CD8-positive, alpha-beta memory T cell (primary cell): ENCODE data around the gene TMA7B. TPM values are rescaled to one million over a fixed set of nuclear protein-coding genes. Genes with fewer than 3 reads are reported as not detected.

ENCODE experiments used
- CTCF ChIA-PET: fragments of 350-600 bp; sonication (Branson Sonifier 250); formaldehyde crosslinking; loops from one replicate; lab custom pipeline; 2021; ENCODE audit warnings: antibody characterized with exemption; lab: Charles Lee
- POLR2A ChIA-PET: fragments of 350-600 bp; sonication (Branson Sonifier 250); formaldehyde crosslinking; loops from one replicate; lab custom pipeline; 2021; ENCODE audit warnings: antibody characterized with exemption; lab: Charles Lee
- DNase-seq, 5 donors: peaks; one replicate each; pipeline versions ENCODE4 v3.0.0 to v3.0.0-alpha.2; 2020 to 2022; ENCODE audit warnings: mixed read lengths in 1 of 5
- H3K27ac ChIP-seq: one replicate; pipeline ENCODE4 v1.7.0; 2013; ENCODE audit warnings: low read depth, mild to moderate bottlenecking, low read length, moderate library complexity
- H3K27me3 ChIP-seq: 2 replicates; pipeline ENCODE4 v1.7.0; 2013; ENCODE audit warnings: low read length, mild to moderate bottlenecking; ENCODE audit not compliant: insufficient read depth, poor library complexity, severe bottlenecking
- H3K36me3 ChIP-seq: 2 replicates; pipeline ENCODE4 v1.7.0; 2013; ENCODE audit warnings: mild to moderate bottlenecking, low read length, moderate library complexity; ENCODE audit not compliant: insufficient read depth
- H3K4me1 ChIP-seq: 2 replicates; pipeline ENCODE4 v1.7.0; 2013; ENCODE audit warnings: mild to moderate bottlenecking, low read length, moderate library complexity; ENCODE audit not compliant: insufficient read depth
- H3K4me3 ChIP-seq: 2 replicates; pipeline ENCODE4 v1.7.0; 2013; ENCODE audit warnings: mild to moderate bottlenecking, low read length
- H3K9me3 ChIP-seq: 2 replicates; pipeline ENCODE4 v1.7.0; 2013; ENCODE audit warnings: mild to moderate bottlenecking, low read length
- H3K27ac Mint-ChIP-seq, 8 donors: one replicate each; pipeline ENCODE4 v1.8.0; 2020 to 2021; ENCODE audit warnings: mixed read lengths in 8 of 8, mild to moderate bottlenecking in 6 of 8, inconsistent platforms in 3 of 8, moderate library complexity in 3 of 8
- H3K27me3 Mint-ChIP-seq, 2 donors: one replicate each; pipeline ENCODE4 v1.8.0; 2020 to 2021; ENCODE audit warnings: mixed read lengths in 2 of 2, mild to moderate bottlenecking in 1 of 2, moderate library complexity in 1 of 2
- H3K36me3 Mint-ChIP-seq, 3 donors: one replicate each; pipeline ENCODE4 v1.8.0; 2020 to 2021; ENCODE audit warnings: mixed read lengths in 3 of 3, inconsistent platforms in 1 of 3, mild to moderate bottlenecking in 1 of 3
- H3K4me1 Mint-ChIP-seq, 3 donors: one replicate each; pipeline ENCODE4 v1.8.0; 2020 to 2021; ENCODE audit warnings: mixed read lengths in 3 of 3, inconsistent platforms in 1 of 3, mild to moderate bottlenecking in 1 of 3
- H3K4me3 Mint-ChIP-seq, 7 donors: one replicate each; pipeline ENCODE4 v1.8.0; 2020 to 2021; ENCODE audit warnings: mixed read lengths in 7 of 7, mild to moderate bottlenecking in 6 of 7, moderate library complexity in 4 of 7, inconsistent platforms in 2 of 7
- H3K9me3 Mint-ChIP-seq, 5 donors: one replicate each; pipeline ENCODE4 v1.8.0; 2020 to 2022; ENCODE audit warnings: mixed read lengths in 5 of 5, mild to moderate bottlenecking in 3 of 5, moderate library complexity in 2 of 5, inconsistent platforms in 1 of 5
- polyA plus RNA-seq: library from polyadenylated mRNA; unstranded; fragments of 300-500 nt; fragmentation: Illumina TruSeq; gene quantifications from one replicate; pipeline ENCODE4 v1.2.3, GENCODE V29; 2021
- total RNA-seq, 2 experiments: library from RNA; stranded (reverse); gene quantifications; one replicate each; pipeline ENCODE4 v1.2.3, GENCODE V29; 2021

TMA7B gene
- total and polyA plus RNA-seq, 3 experiments from 2014 or later = 1.4 to 3.0 (median 2.0) TPM

DNA sequence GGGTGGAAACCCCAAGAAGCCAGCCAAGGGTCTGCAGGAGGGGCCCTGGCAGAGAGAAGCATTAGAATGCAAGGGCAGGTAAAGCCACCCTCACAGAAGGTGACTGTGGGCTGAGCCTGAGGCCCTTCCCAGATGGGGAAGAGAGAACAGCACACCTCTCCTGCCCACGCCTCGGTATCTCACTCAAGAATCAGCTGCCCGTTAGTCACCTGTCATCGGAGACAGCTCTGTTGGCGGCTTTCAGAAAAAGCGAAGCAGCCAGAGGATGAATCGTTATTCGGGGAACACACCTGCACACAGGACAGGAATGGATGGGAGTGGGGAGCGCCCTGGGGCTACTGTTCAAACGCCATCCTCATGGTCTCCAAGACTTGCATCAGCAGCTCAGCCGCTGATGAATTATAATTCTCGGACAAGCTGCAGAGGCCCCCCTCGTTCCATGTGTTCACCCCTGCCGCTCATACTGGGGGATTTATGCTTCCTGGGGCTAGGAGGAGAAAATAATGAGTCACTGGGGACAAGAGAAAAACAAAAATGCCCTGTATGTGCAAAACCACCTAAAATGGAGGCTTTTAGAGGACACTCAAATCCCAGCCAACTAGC lies 21.6 kb upstream of the TMA7B start:
- H3K4me1 ChIP-seq = peaks cover 97% of the 10 kb centered on the region

DNA sequence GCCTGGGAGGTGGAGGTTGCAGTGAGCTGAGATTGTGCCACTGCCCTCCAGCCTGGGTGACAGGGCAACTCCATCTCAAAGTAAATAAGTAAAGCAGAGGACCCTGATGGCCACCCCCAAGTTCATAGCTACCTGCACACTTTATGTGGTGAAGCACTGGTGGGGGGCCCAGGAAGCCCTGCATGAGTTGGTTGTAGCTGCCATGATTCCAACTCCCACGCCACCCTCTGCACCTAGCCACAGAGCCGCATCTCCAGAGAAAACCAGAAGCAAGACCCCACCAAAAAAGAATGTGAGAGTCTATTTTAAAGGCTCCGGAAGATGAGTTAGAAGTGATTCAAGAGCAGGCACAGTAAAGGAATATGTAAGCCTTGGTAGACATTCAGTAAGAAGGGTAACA lies 20.4 kb upstream of the TMA7B start:
- Mint-ChIP-seq H3K4me3 (peak overlapping the region; percentile 40 to 72 (median 60)), H3K36me3 (peaks cover 0 to 36% (median 8%) of the 10 kb centered on the region in 3 donors), H3K27me3 (no peaks in the 10 kb centered on the region), H3K9me3 (no peaks in the 10 kb centered on the region), H3K27ac (peak overlapping the region in 7 of 8 donors; percentile 76 to 95 (median 94)), H3K4me1 (peaks cover 94 to 98% (median 98%) of the 10 kb centered on the region in 3 donors)
- Histone ChIP-seq H3K27ac (no peak overlapping the region), H3K4me1 (peaks cover 97% of the 10 kb centered on the region), H3K4me3 (peak overlapping the region; percentile 38), H3K9me3 (no peaks in the 10 kb centered on the region), H3K27me3 (no peaks in the 10 kb centered on the region), H3K36me3 (no peaks in the 10 kb centered on the region)
- no peak for DNase-seq
- POLR2A ChIA-PET = interaction anchor here (0.6 to 1.4 kb wide), 4 partner anchors 14 to 414 kb away, joined by 3 to 12 read pairs (median 8); no protein-coding TSS in a partner anchor
- CTCF ChIA-PET = interaction anchor here (0.9 to 2.3 kb wide), 4 partner anchors 14 to 85 kb away, joined by 3 to 12 read pairs (median 5); no protein-coding TSS in a partner anchor

More for the DNA sequence above, 21.6 kb upstream of the TMA7B start:
- ChIA-PET POLR2A (interaction anchor here (0.8 to 1.3 kb wide), 3 partner anchors 10 to 39 kb away, joined by 3 read pairs; no protein-coding TSS in a partner anchor), CTCF (interaction anchor here (1.0 to 2.3 kb wide), 4 partner anchors 13 to 86 kb away, joined by 3 to 12 read pairs (median 5); no protein-coding TSS in a partner anchor)
- H3K36me3 Mint-ChIP-seq = peaks cover 0 to 33% (median 8%) of the 10 kb centered on the region in 3 donors
- H3K36me3 ChIP-seq = no peaks in the 10 kb centered on the region
- H3K4me1 Mint-ChIP-seq = peaks cover 95 to 98% (median 98%) of the 10 kb centered on the region in 3 donors
- no peaks in the 10 kb centered on the region for H3K27me3 Mint-ChIP-seq
- H3K9me3 Mint-ChIP-seq = no peaks in the 10 kb centered on the region
- H3K9me3 ChIP-seq = no peaks in the 10 kb centered on the region
- H3K27me3 ChIP-seq = no peaks in the 10 kb centered on the region
- H3K27ac Mint-ChIP-seq = peak overlapping the region in 7 of 8 donors; percentile 87 to 94 (median 91)
- H3K27ac ChIP-seq = peak overlapping the region; percentile 18
- peak overlapping the region; percentile 9 to 82 (median 76) for H3K4me3 Mint-ChIP-seq
- DNase-seq = no peak
- H3K4me3 ChIP-seq = peak overlapping the region; percentile 9

DNA sequence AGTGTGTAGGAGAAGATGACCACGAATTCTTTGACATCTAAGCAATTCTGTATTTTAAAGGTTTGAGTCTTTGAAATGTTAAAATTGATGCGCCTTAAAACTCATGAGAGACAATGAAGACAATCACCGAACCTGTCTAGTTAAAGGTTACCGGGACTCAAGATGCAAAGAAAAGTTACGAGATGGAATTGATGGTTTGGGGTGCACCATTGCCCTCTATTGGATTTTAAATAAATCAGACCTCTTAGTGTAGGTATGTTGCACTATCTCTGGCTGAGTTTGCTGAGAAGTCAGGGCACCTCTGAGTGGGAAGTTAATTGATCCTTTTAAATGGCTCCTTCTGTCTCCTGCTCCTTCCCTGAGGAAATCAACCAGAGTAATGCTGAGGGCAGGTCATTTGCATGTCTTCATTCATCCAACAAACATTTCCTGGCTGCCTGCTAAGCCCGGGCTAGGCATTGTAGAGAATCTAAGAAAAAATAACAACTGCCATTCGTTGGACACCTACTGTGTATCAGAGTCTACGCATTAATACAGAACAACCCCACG lies 19.4 kb upstream of the TMA7B start:
- Histone ChIP-seq H3K27me3 (no peaks in the 10 kb centered on the region), H3K36me3 (no peaks in the 10 kb centered on the region), H3K4me1 (peaks cover 97% of the 10 kb centered on the region), H3K9me3 (no peaks in the 10 kb centered on the region), H3K27ac (no peak overlapping the region), H3K4me3 (peak overlapping the region; percentile 38)
- Mint-ChIP-seq H3K27me3 (no peaks in the 10 kb centered on the region), H3K4me1 (peaks cover 94 to 98% (median 98%) of the 10 kb centered on the region in 3 donors), H3K9me3 (no peaks in the 10 kb centered on the region), H3K27ac (peak overlapping the region in 7 of 8 donors; percentile 76 to 95 (median 94)), H3K4me3 (peak overlapping the region; percentile 31 to 74 (median 66)), H3K36me3 (peaks cover 0 to 37% (median 5%) of the 10 kb centered on the region in 3 donors)
- POLR2A ChIA-PET = interaction anchor here (1.4 kb wide), 1 partner anchor 20 kb away, joined by 4 read pairs; no protein-coding TSS in a partner anchor
- CTCF ChIA-PET = interaction anchor here (1.4 to 2.8 kb wide), 7 partner anchors 12 to 412 kb away, joined by 4 to 22 read pairs (median 7); no protein-coding TSS in a partner anchor
- peak in 2 of 5 donors; percentile 51 to 72 for DNase-seq

DNA sequence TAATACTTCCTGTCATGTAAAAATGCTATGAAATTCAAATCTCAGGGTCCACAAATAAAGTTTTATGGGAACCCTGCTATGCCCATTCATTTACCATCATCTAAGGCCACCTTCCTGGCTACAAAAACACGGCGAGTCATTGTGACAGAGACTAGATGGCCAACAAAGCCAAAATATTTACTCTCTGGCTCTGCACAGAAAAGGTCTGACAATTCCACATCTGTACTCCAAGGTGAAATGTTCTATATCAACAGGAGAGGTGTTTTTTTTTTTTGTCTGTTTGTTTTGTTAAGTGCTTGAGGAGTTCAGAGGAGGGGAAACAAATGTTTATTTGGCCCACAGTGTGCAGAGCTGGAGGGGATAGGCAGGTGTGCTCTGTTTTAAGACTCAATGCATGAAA lies 18.6 kb upstream of the TMA7B start:
- H3K4me3 Mint-ChIP-seq = peak overlapping the region in 4 of 7 donors; percentile 9 to 54 (median 20)
- Histone ChIP-seq H3K9me3 (no peaks in the 10 kb centered on the region), H3K36me3 (no peaks in the 10 kb centered on the region), H3K4me3 (no peak overlapping the region), H3K27ac (no peak overlapping the region), H3K27me3 (no peaks in the 10 kb centered on the region), H3K4me1 (peaks cover 97% of the 10 kb centered on the region)
- ChIA-PET POLR2A (interaction anchor here (1.1 to 1.4 kb wide), 2 partner anchors 16 to 20 kb away, joined by 3 to 4 read pairs; no protein-coding TSS in a partner anchor), CTCF (interaction anchor here (0.9 to 2.8 kb wide), 11 partner anchors 8 to 413 kb away, joined by 3 to 26 read pairs (median 7); no protein-coding TSS in a partner anchor)
- no peaks in the 10 kb centered on the region for H3K9me3 Mint-ChIP-seq
- peak overlapping the region in 7 of 8 donors; percentile 76 to 95 (median 94) for H3K27ac Mint-ChIP-seq
- H3K4me1 Mint-ChIP-seq = peaks cover 93 to 98% (median 98%) of the 10 kb centered on the region in 3 donors
- no peak for DNase-seq
- peaks cover 0 to 40% (median 5%) of the 10 kb centered on the region in 3 donors for H3K36me3 Mint-ChIP-seq
- no peaks in the 10 kb centered on the region for H3K27me3 Mint-ChIP-seq

DNA sequence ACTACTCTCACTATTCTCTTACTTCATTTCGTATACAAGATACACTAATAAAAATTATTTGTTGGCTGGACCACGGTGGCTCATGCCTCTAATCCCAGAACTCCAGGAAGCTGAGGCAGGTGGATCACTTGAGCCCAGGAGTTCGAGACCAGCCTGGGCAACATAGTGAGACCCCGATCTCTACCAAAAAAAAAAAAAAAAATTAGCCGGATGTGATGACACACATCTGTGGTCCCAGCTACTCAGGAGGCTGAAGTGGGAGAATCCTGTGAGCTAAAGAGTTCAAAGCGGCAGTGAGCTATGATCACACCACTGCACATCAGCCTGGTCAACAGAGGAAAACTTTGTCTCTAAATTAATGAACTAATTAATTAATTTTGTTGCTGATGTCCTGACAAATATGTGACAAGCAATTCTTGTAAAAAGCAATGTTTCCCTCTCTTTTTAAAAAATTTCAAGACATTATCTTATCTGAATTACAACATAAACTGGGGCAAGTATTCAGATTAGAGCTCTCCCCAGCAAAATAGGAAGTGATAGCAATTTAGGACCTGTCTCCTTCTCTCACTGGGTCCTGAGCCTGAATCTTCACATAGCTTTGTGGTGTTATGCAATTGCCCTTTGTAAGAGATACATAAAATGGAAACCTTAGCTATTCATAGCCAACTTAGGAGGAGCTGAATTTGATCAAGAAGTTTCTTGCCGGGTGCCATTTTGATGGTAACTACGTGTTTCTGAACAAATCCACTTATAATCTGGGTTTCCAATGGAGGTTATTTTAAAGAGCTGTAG lies 17.6 kb upstream of the TMA7B start:
- H3K27me3 ChIP-seq = no peaks in the 10 kb centered on the region
- H3K27ac Mint-ChIP-seq = peak overlapping the region in 7 of 8 donors; percentile 83 to 96 (median 94)
- peaks cover 97% of the 10 kb centered on the region for H3K4me1 ChIP-seq
- peak overlapping the region; percentile 1 for H3K27ac ChIP-seq
- ChIA-PET POLR2A (interaction anchor here (0.6 to 1.4 kb wide), 8 partner anchors 17 to 427 kb away, joined by 3 to 6 read pairs (median 4); no protein-coding TSS in a partner anchor), CTCF (interaction anchor here (0.9 to 2.8 kb wide), 27 partner anchors 9 to 449 kb away, joined by 3 to 26 read pairs (median 4); no protein-coding TSS in a partner anchor)
- peaks cover 5% of the 10 kb centered on the region for H3K36me3 ChIP-seq
- H3K4me3 ChIP-seq = no peak overlapping the region
- DNase-seq = no peak
- peak overlapping the region; percentile 7 to 80 (median 68) for H3K4me3 Mint-ChIP-seq
- H3K27me3 Mint-ChIP-seq = no peaks in the 10 kb centered on the region
- H3K36me3 Mint-ChIP-seq = peaks cover 0 to 50% (median 5%) of the 10 kb centered on the region in 3 donors
- H3K9me3 Mint-ChIP-seq = no peaks in the 10 kb centered on the region
- peaks cover 93 to 98% (median 98%) of the 10 kb centered on the region in 3 donors for H3K4me1 Mint-ChIP-seq
- H3K9me3 ChIP-seq = no peaks in the 10 kb centered on the region

DNA sequence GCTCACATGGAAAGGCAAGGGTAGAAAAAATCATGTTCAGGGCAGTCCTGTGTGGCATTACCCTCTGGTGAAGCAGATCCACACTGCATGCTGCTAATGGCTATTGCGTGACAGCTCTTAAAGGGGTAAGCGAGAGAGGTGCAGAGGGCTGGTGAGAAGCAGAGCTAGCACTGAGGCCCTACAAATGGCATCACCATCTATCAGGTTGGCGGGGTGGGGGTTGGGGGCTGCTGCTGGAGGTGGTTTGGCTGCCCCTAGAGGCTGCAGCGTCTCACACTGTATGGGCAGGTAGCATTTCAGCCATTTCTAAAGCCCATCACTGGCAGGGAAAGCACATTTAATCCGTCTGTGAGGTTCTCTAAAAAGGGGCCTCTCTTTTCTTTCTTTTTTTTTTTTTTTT lies 16.9 kb upstream of the TMA7B start:
- peak overlapping the region; percentile 1 for H3K27ac ChIP-seq
- peak overlapping the region in 7 of 8 donors; percentile 83 to 96 (median 94) for H3K27ac Mint-ChIP-seq

More for the DNA sequence above, 16.9 kb upstream of the TMA7B start:
- Mint-ChIP-seq H3K9me3 (no peaks in the 10 kb centered on the region), H3K36me3 (peaks cover 0 to 54% (median 7%) of the 10 kb centered on the region in 3 donors), H3K4me3 (peak overlapping the region; percentile 7 to 80 (median 68)), H3K27me3 (no peaks in the 10 kb centered on the region), H3K4me1 (peaks cover 91 to 98% (median 96%) of the 10 kb centered on the region in 3 donors)
- H3K36me3 ChIP-seq = peaks cover 11% of the 10 kb centered on the region
- CTCF ChIA-PET = interaction anchor here (0.9 to 2.8 kb wide), 19 partner anchors 10 to 449 kb away, joined by 3 to 26 read pairs (median 4); no protein-coding TSS in a partner anchor
- peaks cover 96% of the 10 kb centered on the region for H3K4me1 ChIP-seq
- DNase-seq = peak in 2 of 5 donors; percentile 52 to 66
- H3K27me3 ChIP-seq = no peaks in the 10 kb centered on the region
- H3K4me3 ChIP-seq = no peak overlapping the region
- POLR2A ChIA-PET = interaction anchor here (0.6 to 1.4 kb wide), 6 partner anchors 19 to 427 kb away, joined by 3 to 6 read pairs (median 4); no protein-coding TSS in a partner anchor
- no peaks in the 10 kb centered on the region for H3K9me3 ChIP-seq
